Esophagus muscularis mucosa (tissue), 4 donors: ENCODE data around the gene CHPT1. TPM values are rescaled to one million over a fixed set of nuclear protein-coding genes. Genes with fewer than 3 reads are reported as not detected.
"Not testable (repeated sequence)": the region's sequence is repeated elsewhere in the genome, so short reads cannot be mapped to it uniquely, and the experiment has no call there.

Experiments used
- DNase-seq: peaks from one replicate; pipeline ENCODE4 v3.0.0-alpha.2; 2017; ENCODE audit errors: extremely low spot score
- H3K27ac ChIP-seq, 4 donors: fragments of 200-600 bp; sonication (generic); replicated peaks in 1 of 4; 1 replicate in 3 of 4; 2 replicates in 1 of 4; pipeline ENCODE4 v1.5.1; 2016 to 2019; ENCODE audit warnings: mild to moderate bottlenecking in 1 of 4
- H3K27me3 ChIP-seq, 4 donors: fragments of 200-600 bp; sonication (generic); one replicate each; pipeline versions ENCODE4 v1.5.1 to v1.6.0; 2016 to 2019
- H3K36me3 ChIP-seq, 4 donors: fragments of 200-600 bp; sonication (generic); one replicate each; pipeline ENCODE4 v1.5.1; 2016 to 2019
- H3K4me1 ChIP-seq, 4 donors: fragments of 200-600 bp; sonication (generic); one replicate each; pipeline ENCODE4 v1.5.1; 2016 to 2019
- H3K4me3 ChIP-seq, 4 donors: fragments of 200-600 bp; sonication (generic); 1 replicate in 2 of 4; 2 replicates in 2 of 4; pipeline ENCODE4 v1.5.1; 2016 to 2019; ENCODE audit warnings: mild to moderate bottlenecking in 4 of 4, moderate library complexity in 1 of 4
- H3K9me3 ChIP-seq, 4 donors: fragments of 200-600 bp; sonication (generic); 1 replicate in 3 of 4; 2 replicates in 1 of 4; pipeline ENCODE4 v1.5.1; 2016 to 2019
- EP300 ChIP-seq: sonication (generic); formaldehyde crosslinking; IDR thresholded peaks from one replicate; pipeline ENCODE4 v1.6.1; 2017; ENCODE audit warnings: antibody characterized with exemption
- POLR2A ChIP-seq: fragments of 450-650 bp; IDR thresholded peaks from one replicate; pipeline ENCODE4 v1.6.1; 2017; ENCODE audit warnings: antibody characterized with exemption, moderate library complexity, mild to moderate bottlenecking, low read depth
- POLR2AphosphoS5 ChIP-seq, 2 donors: sonication (generic); formaldehyde crosslinking; IDR thresholded peaks; one replicate each; pipeline ENCODE4 v1.6.1; 2017; ENCODE audit warnings: antibody characterized with exemption in 2 of 2
- WGBS: methylation state at CpG from one replicate; pipeline ENCODE4 v1.1.5; 2018; 5-methylcytosine and 5-hydroxymethylcytosine counted together
- intact Hi-C: fragments of 100-400 bp; cut with DNase I; formaldehyde crosslinking; loops from one replicate; pipeline ENCODE4 v1.15.1; 2023
- total RNA-seq, 4 donors: library from RNA; depleted of rRNA; stranded (reverse); fragments of >200 nt; gene quantifications; one replicate each; pipeline versions ENCODE4 v1.1.0 to v1.2.1, GENCODE V29; 2016
- TF ChIP-seq, protein P1 (sequence below), 3 experiments: fragments of 200-600 bp in 2 of 3; fragments of 450-650 bp in 1 of 3; sonication (generic) in 2 of 3; IDR thresholded peaks; one replicate each; pipeline ENCODE4 v1.5.1; 2017 to 2019; ENCODE audit warnings: antibody characterized with exemption in 3 of 3, mild to moderate bottlenecking in 2 of 3, moderate library complexity in 1 of 3

CHPT1 gene
- total RNA-seq, 4 donors from 2014 or later = 57.5 to 180 (median 83.8) TPM

DNA sequence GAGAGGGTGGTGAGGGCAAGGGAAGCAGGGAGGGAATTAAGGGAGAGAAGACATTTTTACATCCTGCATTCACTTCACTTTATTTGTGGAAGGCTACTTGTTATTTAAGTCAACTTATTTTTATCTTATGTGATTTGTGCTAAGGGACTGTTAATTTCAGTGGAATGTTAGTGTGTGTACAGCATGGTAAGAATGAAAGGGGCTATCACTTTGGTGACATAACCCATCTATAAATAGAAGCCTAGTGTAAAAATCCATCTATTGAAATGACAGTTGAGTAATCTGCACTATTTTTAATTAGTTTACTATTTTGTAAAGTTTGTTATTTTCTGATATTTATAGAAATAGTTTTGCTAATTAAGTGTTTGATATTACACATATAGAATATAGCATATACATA, 16.8 kb upstream of the CHPT1 start:
- H3K27me3 ChIP-seq = no peaks in the 10 kb centered on the region
- no peak for DNase-seq
- no peak overlapping the region for H3K4me3 ChIP-seq
- intact Hi-C loops = no loop called here
- peaks cover 0 to 7% (median 5%) of the 10 kb centered on the region in 4 donors for H3K4me1 ChIP-seq
- no peaks in the 10 kb centered on the region for H3K36me3 ChIP-seq
- no peaks in the 10 kb centered on the region for H3K9me3 ChIP-seq
- TF ChIP-seq POLR2AphosphoS5 (IDR thresholded peaks at IDR 0.05) (no peak), EP300 (no peak)
- TF ChIP-seq, protein P1, sequence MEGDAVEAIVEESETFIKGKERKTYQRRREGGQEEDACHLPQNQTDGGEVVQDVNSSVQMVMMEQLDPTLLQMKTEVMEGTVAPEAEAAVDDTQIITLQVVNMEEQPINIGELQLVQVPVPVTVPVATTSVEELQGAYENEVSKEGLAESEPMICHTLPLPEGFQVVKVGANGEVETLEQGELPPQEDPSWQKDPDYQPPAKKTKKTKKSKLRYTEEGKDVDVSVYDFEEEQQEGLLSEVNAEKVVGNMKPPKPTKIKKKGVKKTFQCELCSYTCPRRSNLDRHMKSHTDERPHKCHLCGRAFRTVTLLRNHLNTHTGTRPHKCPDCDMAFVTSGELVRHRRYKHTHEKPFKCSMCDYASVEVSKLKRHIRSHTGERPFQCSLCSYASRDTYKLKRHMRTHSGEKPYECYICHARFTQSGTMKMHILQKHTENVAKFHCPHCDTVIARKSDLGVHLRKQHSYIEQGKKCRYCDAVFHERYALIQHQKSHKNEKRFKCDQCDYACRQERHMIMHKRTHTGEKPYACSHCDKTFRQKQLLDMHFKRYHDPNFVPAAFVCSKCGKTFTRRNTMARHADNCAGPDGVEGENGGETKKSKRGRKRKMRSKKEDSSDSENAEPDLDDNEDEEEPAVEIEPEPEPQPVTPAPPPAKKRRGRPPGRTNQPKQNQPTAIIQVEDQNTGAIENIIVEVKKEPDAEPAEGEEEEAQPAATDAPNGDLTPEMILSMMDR (IDR thresholded peaks at IDR 0.05) = no peak
- H3K27ac ChIP-seq = no peak overlapping the region

DNA sequence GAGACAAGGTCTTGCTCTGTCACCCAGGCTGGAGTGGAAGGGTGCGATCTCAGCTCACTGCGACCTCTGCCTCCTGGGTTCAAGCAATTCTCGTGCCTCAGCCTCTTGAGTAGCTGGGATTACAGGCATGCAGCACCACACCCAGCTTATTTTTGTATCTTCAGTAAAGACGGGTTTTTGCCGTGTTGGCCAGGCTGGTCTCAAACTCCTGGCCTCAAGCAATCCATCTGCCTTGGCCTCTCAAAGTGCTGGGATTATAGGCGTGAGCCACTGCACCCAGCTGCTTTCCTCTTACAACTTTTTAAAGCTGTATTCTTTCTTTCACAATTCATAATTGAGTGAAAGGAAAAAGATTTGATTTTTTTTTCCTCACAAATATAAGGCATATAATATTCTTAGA, 15.8 kb upstream of the CHPT1 start:
- 69% methylated on average over 5 of the region's 6 CpGs for WGBS
- H3K4me1 ChIP-seq, DNase-seq, H3K27me3 ChIP-seq, H3K36me3 ChIP-seq, H3K27ac ChIP-seq, H3K9me3 ChIP-seq, H3K4me3 ChIP-seq, intact Hi-C loops: not testable (repeated sequence)

DNA sequence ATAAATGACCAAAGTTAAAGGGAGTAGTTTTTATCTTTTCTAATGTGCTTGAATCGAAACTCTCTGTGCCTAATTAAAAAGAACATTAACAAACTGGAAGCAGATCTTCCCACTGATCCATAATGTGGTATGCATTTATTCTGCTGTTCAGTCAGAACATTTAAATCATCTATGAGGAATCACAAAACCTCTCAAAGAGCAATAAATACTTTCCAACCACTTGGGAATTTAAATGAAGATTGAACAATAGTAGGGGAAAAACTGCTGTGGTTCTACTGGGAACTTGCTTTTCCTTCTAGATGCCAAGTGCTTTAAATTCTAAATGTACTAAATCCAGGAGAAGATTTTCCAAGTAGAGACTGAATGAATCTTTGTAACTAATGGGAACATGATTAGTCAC, 12.3 kb upstream of the CHPT1 start:
- Histone ChIP-seq H3K4me3 (no peak overlapping the region), H3K27ac (no peak overlapping the region), H3K4me1 (peaks cover 0 to 5% (median 2%) of the 10 kb centered on the region in 4 donors), H3K9me3 (no peaks in the 10 kb centered on the region), H3K36me3 (no peaks in the 10 kb centered on the region), H3K27me3 (no peaks in the 10 kb centered on the region)
- intact Hi-C loops = no loop called here
- DNase-seq = no peak
- 69% methylated on average over 1 of the region's 1 CpG for WGBS
- no peak for TF ChIP-seq POLR2AphosphoS5 (IDR thresholded peaks at IDR 0.05)

DNA sequence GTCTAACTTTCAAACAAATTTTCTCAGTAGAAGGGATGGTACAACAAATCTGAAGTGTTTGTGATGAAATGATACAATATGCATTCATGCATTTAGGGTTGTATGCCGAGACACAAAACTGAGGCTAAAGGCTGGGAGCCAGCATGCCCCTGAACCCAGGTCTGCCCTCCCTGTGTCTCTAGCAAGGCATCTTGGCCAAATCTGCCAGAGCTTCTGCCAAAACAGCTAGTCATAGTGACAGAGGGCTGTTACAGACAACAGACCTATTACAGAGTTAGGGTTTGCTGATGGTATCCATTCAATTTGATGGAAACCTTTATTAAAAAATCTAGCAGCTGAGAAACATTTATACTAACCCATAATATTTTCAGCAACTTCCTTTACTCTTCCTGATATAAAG, 11.3 kb upstream of the CHPT1 start:
- WGBS = 82% methylated on average over 1 of the region's 1 CpG
- TF ChIP-seq, protein P1 (IDR thresholded peaks at IDR 0.05) = no peak
- TF ChIP-seq POLR2A = no peak
- no peak for TF ChIP-seq EP300
- no peak for TF ChIP-seq POLR2AphosphoS5 (IDR thresholded peaks at IDR 0.05)
- Histone ChIP-seq H3K4me3 (no peak overlapping the region), H3K4me1 (no peaks in the 10 kb centered on the region), H3K27ac (no peak overlapping the region), H3K27me3 (no peaks in the 10 kb centered on the region), H3K36me3 (no peaks in the 10 kb centered on the region), H3K9me3 (no peaks in the 10 kb centered on the region)
- DNase-seq = no peak
- intact Hi-C loops = no loop called here

DNA sequence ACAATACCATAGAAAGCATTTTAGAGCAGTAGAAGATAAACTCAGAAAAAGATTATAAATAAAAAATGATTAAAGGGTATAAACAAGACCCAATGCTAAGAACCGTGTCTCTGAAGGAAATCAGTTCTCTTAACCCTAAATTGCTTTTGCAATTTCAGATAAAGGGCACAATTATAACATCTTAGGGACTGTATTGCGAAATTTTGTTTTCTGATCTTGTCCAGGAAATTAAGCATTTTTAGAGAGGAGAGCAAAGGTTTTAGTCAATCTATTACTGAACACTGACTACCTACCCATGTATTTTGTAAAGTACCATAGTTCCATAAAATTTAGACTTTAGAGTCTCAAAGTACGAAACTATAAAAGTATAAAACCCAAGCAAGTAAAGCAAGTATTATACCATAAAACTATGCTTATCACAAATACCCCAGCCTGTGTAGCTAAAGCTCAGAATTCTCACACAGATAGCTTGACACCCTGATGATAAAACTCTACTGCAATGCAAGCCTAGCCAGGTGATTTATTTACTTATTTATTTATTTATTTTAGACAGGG, 6.8 kb upstream of the CHPT1 start:
- WGBS = 62% methylated on average over 3 of the region's 3 CpGs
- peaks cover 3 to 7% (median 5%) of the 10 kb centered on the region in 4 donors for H3K4me1 ChIP-seq
- H3K9me3 ChIP-seq = no peaks in the 10 kb centered on the region
- no peaks in the 10 kb centered on the region for H3K36me3 ChIP-seq
- H3K27ac ChIP-seq = no peak overlapping the region
- intact Hi-C loops = no loop called here
- no peak overlapping the region for H3K4me3 ChIP-seq
- TF ChIP-seq, protein P1 (IDR thresholded peaks at IDR 0.05) = no peak
- no peak for TF ChIP-seq POLR2AphosphoS5 (IDR thresholded peaks at IDR 0.05)
- no peak for DNase-seq
- no peaks in the 10 kb centered on the region for H3K27me3 ChIP-seq

DNA sequence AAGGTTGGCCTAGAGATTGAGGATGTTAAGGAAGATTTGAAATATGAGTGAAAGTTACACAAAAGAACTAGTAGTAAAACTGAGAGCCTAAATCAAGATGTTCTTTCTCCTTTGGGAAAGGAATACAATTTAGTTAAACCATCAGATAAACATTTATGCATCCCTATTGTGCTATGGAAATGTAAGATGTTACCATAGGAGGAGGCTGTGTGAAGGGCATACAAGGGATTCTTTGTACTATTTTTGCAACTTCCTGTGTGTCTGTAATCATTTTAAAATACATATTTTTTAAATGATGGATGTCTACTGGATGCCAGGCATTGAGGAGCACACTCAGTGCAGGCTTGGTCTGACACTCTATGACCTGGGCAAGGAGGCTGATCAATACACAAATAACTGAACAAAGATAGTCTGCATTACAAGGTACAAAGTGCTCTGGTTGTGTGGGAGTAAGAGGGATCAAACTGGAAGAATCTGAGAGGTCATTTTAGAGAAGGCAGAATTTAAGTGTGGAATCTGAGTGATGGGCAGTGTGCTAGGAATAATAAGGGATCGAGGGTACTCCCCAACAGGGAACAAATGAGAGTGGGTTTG, 5.8 kb upstream of the CHPT1 start:
- intact Hi-C loops = no loop called here
- Histone ChIP-seq H3K4me1 (peaks cover 13 to 17% (median 15%) of the 10 kb centered on the region in 4 donors), H3K27me3 (no peaks in the 10 kb centered on the region), H3K9me3 (no peaks in the 10 kb centered on the region), H3K36me3 (no peaks in the 10 kb centered on the region), H3K27ac (no peak overlapping the region), H3K4me3 (no peak overlapping the region)
- WGBS = 100% methylated on average over 1 of the region's 1 CpG
- TF ChIP-seq, protein P1 (IDR thresholded peaks at IDR 0.05) = no peak
- TF ChIP-seq POLR2A (no peak), POLR2AphosphoS5 (IDR thresholded peaks at IDR 0.05) (no peak), EP300 (no peak)
- DNase-seq = no peak
